OCI-M1 (cell line): Measurements from ENCODE around the gene COLGALT1.
A peak's percentile ranks its signal among the peaks of the same experiment; 100 is the strongest.
"Not testable (repeated sequence)": the region's sequence is repeated elsewhere in the genome, so short reads cannot be mapped to it uniquely, and the experiment has no call there.

Experiments used
- DNase-seq: peaks from one replicate; lab custom pipeline; 2025; lab: John Stamatoyannopoulos, UW

COLGALT1 gene

DNA sequence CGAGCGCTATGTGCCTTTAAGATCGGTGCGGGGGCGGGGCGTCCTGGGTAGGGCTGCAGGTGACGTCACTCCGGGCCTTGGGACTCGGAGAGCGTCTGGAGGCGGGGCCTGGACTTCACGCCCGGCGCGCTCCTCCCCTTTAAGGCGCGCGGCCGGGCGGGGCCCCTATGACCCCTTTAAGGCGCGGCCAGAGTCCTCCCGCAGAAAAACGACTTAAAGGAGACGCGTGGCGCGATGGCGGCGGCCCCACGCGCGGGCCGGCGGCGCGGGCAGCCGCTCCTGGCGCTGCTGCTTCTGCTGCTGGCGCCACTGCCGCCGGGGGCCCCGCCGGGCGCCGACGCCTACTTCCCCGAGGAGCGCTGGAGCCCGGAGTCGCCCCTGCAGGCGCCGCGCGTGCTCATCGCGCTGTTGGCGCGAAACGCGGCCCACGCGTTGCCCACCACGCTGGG lies at the start of gene COLGALT1:
COLGALT1 (plus strand) TSS at position 170 of the 449 bp plus-strand sequence; CDS start at position 235, 65 bp downstream.
- DNase-seq: peak; percentile 98

DNA sequence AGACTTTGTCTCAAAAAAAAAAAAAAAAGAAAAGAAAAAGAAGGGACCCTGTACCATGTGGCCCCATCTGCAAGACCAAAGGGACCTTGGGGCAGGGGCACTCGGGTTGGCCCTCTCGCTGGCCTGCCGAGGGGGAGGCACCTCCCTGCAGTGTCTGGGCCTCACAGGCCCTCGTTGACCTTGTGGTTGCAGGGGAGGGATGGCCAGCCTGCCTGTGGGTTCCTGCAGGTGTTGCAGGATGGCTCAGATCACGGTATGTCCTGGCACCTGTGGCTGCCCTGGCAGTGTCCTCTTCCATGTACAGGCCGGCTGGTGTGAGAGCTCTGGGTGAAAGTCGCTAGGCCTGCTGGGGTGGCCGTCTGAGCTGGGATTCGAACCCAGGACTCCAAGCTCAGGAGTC lies 48.7 kb upstream of the COLGALT1 start:
- no peak for DNase-seq

DNA sequence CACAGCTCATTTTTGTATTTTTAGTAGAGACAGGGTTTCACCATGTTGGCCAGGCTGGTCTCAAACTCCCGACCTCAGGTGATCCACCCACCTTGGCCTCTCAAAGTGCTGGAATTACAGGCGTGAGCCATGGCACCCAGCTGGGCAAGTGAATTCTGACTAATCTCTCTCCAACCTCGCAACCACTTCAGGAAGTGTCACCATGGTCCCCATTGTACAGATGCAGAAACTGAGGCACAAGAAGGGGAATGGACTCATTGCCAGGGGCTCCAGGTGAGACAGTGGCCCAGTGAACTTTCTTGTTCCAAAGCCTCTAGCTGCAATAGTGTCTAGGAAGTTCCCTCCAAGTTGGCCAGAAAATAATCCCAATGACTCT lies 46.9 kb upstream of the COLGALT1 start:
- not testable (repeated sequence) for DNase-seq

DNA sequence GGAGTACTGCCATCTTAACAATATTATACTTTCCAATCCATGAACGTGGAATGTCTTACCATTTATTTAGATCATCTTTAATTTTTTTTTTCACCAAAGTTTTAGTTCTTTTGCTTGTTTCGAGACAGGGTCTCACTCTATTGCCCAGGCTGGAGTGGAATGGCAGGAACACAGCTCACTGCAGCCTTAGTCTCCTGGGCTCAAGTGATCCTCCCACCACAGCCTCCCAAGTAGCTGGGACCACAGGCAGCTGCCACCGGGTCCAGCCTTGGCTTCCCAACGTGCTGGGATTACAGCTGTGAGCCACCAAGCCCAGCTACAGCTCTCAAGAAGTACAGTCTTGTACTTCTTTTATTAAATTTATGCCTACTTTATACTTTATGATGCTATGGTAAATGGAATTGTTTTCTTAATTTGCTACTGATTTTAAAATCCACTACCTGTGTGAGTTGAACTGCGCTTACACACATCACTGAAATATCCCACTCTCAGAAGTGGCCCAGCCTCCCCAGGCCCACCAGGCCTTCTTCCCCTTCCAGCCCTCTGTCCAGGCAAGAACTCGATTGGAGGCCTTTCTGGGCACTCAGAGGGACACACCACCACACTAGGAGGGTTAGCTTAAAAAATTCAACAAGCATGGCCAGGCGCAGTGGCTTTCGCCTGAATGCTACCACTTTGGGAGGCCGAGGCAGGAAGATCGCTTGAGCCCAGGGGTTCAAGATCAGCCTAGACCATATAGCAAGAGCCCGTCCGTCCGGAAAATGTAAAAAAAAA lies 45.0 kb upstream of the COLGALT1 start:
- peak; percentile 27 for DNase-seq

DNA sequence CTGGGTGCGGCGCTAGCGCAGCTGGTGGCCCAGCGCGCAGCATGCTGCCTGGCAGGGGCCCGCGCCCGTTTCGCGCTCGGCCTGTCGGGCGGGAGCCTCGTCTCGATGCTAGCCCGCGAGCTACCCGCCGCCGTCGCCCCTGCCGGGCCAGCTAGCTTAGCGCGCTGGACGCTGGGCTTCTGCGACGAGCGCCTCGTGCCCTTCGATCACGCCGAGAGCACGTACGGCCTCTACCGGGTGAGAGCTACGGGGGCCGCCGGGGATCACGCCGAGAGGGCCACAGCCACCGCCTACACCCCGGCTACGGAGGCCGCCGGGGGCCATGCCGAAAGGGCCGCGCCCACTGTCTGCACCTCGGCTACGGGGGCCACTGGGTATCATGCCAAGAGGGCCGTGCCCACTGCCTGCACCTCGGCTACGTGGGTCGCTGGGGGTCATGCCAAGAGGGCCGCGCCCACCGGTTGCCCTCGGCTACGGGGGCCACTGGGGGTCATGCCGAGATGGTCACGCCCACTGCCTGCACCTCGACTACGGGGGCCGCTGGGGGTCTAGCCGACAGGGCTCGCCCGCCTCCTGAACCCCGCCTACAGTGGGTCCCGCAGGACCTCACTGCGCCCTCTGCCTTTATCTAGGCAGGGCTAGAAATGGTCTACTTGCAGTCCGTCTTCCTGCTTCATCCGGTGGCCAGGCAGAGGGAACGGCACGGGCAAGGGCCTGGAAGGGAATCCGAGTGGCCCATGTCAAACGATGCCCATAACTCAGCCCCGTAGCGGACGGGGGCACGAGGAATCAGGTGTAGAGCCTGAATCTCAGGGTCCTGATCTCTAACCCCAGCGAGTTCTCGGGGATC lies 43.5 kb upstream of the COLGALT1 start:
- DNase-seq: peak; percentile 90

DNA sequence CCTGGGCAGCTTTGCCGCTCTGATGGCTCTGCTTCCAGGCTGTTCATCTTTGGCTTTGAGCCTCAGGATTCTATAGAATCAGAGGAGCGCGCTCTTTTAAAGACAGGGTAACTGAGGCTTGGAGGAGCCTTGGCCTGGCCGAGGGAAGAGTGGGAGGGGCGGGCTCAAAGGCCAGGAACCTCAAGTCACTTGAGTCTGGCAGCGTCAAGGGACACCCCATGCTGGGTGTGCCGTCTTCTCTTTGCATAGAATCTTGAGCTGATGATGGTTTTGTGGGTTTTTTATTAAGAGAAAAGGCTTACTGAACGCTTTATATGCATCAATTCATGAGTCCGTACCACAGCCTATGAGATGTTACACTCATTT lies 42.9 kb upstream of the COLGALT1 start:
- DNase-seq: no peak

DNA sequence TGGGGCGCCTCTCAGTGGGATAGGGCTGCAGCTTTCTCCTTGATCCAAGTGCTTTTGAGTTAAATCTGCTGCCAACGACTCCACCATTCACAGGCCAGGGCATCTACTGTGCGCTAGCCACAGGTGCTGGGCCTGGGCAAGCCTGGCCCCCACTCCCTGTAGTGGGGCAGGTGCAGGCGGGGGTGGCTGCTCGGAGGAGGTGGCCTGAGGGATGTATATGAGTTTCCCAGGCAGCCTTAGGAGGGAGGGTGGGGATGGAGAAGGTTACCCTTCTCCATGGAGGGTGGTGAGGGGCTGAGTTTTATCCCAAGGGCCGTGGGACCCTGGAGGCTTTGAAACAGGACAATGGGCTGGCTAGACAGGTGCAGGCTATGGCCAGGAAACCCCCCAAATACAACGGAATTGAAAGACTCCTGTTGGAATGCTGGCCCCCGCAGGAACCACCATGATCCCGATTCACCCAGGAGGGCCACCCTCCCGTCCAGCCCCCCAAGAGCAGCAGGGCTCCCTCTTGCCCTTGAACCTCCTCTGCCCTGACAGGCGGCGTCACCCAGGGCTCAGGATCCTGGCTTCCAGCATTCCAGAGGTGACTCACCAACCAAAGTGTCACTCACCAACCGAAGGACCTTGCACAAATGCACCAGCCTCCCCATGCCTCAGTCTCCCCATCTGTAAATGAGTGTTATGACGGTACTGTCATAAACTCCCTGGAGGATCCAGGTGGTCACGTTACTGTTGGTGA lies 39.9 kb upstream of the COLGALT1 start:
- DNase-seq: no peak

DNA sequence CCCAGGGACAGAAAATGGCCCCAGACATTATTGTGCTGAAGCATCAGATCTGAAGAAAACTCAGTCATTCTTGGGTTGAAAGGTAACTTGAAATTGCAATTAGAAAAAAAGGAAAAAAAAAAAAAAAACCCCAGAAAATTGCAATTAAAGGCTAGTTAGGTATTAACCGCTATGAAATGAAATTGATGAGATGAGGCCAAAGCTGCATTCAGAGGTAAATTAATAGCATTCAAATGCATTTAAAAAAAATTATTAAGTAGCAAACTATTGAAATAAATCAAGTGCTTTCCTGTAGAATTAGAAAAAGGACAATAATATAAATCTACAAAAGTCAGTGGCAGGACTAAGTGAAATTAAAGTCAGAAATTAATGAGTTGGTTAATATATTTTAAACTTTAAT lies 37.6 kb upstream of the COLGALT1 start:
- no peak for DNase-seq

DNA sequence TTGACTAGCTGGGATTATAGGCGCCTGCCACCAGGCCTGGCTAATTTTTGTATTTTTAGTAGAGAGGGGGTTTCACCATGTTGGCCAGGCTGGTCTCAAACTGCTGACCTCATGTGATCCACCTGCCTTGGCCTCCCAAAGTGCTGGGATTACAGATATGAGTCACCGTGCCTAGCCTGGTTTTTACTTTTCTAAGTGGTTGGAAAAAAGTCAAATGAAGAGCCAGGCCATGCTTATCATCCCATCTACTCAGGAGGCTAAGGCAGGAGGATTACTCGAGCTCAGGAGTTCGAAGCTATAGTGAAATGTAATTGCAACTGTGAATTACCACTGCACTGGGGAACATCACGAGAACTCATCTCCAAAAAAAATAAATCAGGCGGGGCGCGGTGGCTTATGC lies 36.8 kb upstream of the COLGALT1 start:
- DNase-seq: not testable (repeated sequence)

DNA sequence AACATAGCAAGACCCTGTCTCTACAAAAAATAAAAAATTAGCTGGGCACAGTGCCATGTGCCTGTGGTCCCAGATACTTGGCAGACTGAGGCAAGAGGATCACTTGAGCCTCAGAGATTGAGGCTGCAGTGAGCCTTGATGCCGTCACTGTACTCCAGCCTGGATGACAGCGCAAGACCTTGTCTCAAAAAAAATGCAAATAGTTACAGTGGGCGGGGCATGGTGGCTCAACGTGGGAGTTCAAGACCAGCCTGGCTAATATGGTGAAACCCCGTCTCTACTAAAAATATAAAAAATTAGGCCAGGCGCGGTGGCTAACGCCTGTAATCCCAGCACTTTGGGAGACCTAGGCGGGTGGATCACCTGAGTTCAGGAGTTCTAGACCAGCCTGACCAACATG lies 35.5 kb upstream of the COLGALT1 start:
- DNase-seq: no peak

DNA sequence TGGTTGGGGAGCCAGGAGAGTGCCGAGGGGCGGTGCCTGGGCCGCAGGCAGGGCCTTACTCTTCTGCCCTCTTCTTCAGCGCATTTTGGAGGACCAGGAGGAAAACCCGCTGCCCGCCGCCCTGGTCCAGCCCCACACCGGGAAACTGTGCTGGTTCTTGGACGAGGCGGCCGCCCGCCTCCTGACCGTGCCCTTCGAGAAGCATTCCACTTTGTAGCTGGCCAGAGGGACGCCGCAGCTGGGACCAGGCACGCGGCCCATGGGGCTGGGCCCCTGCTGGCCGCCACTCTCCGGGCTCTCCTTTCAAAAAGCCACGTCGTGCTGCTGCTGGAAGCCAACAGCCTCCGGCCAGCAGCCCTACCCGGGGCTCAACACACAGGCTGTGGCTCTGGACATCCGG lies 34.6 kb upstream of the COLGALT1 start:
- no peak for DNase-seq

DNA sequence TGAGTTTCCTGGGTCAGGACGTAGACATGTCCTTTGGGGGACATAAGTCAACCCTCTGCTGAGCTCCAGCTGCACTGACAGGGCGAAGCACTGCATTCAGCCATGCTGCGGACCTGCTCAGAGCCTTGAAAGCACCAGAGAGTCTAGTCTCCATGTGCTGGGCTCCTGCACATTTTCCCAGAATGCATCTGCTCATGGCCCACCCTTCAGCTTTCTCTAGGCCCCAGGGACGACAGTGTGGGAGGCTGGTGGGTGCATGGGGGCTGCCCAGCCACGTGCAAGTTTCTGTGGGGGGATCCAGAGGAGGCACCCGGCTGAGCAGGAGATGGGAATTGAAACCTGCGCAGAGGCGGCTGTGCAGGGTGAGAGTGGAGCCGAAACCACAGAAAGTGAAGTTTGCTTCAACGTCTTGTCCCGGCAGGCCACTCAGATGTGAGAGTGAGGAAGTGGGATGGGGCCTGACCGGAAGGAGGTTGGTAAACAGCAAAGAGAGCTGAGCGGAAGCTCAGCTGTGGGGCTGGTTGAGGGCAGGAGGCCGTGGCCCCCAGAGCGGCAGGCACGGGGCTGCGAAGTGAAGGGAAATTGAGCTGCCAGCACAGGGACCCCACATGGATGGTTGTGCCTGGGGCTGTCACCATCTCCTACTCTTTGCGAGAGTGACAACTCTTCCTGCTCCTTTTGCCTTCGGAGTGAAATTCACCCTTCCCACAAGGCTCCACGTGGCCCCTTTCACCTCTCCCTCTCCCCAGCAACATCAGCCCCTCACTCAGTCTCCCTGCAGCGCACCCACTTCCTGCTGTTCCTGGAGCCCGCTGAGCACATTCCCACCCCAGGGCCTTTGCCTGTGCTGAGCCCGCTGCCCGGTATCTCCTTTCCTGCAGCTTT lies 32.2 kb upstream of the COLGALT1 start:
- peak; percentile 62 for DNase-seq

DNA sequence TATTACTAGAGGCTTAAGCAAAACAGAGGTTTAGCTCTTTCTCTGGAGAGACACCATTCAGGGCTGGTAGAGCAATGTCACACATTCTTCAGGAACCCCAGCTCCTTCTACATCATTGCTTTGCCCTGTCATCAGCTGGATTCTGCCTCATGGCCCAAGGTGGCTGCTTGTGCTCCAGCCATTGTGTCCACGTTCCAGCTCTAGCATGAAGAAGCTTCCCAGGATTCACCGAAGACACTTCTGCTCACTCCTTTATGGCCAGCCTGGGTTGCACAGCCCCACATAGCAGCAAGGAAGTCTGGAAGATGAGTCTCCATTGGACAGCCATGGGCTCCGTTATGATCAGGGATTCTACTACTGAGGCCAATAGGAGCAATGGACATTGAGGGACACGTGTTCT lies 30.8 kb upstream of the COLGALT1 start:
- no peak for DNase-seq

DNA sequence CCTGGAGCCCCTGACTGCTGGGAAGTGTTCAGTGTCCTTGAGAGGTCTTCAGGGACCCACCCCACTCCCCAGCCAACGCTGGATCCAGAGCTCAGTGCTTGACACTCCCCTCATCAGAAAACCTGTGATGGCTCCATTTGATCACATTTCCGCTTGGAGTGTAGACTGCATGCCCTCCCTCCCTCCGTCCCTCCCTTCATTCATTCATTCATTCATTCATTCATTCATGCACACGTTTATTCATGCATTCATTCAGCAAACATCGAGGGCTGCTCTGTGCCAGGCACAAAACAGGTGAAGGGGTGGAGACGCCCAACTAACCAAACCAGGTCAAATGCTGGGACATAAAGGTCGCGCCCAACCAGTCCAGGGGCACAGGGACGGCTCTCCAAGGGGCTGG lies 30.3 kb upstream of the COLGALT1 start:
- DNase-seq: no peak

DNA sequence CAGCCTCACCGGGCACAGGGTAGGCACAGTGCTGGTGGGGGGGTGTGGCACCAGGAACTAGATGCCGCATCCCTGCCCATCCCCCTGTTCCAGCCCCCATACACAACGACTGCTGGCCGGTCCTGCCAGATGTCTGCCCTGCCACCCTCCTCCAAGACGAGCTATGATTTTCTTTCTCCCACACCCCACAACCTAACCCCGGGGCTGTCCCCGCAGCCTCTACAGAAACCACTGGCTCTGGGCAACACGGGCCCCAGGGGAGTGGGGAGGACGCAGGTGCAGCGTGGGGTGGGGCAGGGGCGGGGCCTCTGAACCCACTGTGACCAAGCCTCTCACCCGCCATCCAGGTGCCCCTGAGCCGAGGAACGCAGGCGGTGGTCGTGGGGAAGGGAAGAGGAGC lies 28.5 kb upstream of the COLGALT1 start:
- DNase-seq: no peak

DNA sequence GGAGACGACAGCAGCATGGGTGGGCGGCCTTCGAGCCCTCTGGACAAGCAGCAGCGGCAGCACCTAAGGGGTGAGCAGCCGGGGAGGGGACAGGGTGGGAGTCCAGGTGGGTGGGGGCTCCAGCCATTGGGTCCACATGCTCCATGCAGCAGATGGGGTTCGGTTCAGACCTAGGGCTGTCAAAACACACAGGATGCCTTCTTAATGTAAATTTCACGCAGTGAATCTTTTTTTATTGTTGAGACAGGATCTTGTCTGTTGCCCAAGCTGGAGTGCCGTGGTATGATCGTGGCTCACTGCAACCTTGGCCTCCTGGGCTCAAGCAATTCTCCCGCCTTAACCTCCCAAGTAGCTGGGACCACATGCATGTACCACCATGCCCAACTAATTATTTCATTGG lies 28.1 kb upstream of the COLGALT1 start:
- no peak for DNase-seq

DNA sequence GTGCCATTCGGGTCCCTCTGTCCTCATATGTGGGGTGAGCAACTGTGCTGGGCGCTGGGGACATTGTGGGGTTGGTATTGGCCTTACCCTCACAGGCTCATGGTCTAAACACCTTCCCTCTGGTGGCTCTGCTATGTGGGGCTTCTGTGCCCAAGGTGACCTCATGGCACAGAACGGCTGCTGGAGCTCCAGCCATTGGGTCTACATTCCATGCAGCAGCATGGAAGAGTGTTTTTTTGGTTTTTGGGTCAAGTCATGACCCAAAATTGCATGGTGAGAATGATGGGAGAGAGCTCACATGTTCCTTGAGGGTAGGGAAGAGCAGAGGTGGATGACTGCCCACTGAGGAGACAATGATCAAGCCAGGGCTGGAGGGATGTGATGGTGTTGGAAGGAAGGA lies 26.8 kb upstream of the COLGALT1 start:
- DNase-seq: no peak

DNA sequence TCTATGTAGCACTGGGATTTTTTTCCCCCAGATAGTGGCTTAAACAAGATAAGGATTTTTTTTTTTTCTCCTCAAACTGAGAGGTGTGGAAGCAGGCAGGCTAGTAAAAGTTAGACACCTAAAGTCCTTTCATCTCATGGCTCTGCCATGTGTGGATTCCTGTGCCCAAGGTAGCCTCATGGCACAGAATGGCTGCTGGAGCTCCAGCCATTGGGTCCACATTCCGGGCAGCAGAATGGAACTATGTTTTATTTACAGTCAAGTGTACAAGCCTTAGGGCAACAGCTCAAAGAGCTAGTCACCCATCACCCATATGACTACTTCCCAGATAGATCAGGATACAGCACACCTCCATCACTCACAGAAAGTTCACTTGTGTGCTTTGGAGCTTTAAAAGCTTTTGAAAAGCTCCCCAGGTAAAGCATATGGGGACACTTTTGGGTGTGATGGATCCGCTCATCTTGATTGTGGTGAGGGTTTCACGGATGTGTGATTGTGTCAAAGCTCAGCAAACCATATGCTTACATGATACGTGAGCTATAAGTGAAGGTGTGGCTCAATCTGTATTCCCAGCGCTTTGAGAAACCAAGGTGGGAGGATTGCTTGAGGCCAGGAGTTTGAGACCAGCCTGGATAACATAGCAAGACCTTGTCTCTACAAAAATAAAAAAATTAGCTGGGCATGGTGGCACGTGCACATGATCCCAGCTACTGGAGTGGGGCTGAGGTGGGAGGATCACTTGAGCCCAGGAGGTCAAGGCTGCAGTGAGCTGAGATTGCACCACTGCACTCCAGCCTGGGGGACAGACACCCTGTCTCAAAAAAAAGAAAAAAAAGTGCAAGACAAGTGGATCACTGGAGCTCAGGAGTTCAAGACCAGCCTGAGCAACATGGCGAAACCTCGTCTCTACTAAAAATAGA lies 25.9 kb upstream of the COLGALT1 start:
- no peak for DNase-seq

DNA sequence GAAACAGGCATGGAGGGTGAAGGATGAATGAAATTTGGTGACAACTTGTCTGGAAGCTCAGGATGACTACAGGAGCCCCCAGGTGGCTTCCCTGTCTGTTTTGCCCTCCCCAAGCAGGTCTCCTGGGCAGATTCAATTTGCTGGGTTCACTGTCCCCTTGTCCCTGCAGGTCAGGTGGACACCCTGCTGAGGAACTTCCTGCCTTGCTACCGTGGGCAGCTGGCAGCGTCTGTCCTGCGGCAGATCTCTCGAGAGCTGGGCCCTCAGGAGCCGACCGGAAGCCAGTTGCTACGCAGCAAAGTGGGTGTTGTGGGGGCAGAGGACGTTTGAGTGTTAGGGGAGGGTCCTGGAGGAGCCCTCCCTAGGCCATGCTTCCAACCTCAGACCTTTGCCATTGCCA lies 24.9 kb upstream of the COLGALT1 start:
- no peak for DNase-seq

DNA sequence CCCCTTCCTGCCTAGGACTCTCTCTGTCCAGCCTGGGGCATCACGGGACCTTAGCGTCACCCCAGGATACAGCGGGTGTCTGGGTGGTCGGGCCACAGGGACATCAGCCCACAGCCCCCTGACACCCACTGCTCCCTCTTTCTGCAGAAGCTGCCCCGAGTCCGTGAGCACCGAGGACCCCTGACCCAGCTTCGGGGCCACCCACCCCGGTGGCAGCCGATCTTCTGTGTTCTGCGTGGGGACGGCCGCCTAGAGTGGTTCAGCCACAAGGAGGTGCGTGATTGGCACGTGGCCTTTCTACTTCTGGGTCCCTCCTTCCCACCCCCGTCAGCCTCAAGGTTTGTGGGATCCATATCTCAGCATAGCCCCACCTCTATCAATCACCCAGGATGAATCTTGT lies 23.3 kb upstream of the COLGALT1 start:
- DNase-seq: no peak

DNA sequence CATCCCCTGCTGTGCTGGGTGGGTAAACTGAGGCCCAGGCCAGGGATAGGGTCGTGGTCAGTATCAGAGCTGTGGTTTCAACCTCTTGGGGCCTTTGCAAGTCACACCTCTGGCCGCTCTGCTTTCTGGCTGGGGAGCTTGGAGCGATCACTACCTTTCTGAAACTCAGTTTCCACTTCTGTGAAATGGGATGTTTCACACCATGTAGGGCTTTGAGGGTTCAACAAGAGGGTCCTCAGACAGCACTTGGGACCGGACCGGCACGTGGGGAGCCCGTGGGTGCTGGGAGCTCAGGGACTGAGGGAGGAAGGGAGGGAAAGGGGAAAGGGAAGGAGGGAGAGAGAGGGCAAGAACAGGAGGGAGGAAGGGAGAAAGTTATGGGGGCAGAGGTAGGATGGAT lies 22.9 kb upstream of the COLGALT1 start:
- DNase-seq: no peak
